ENCODE results near the gene SLC16A2. TPM values are rescaled to one million over a fixed set of nuclear protein-coding genes. Genes with fewer than 3 reads are reported as not detected.

SLC16A2 gene
- total RNA-seq, 6 donors from 2014 or later: 2.0 to 10.7 (median 4.8) TPM

DNA sequence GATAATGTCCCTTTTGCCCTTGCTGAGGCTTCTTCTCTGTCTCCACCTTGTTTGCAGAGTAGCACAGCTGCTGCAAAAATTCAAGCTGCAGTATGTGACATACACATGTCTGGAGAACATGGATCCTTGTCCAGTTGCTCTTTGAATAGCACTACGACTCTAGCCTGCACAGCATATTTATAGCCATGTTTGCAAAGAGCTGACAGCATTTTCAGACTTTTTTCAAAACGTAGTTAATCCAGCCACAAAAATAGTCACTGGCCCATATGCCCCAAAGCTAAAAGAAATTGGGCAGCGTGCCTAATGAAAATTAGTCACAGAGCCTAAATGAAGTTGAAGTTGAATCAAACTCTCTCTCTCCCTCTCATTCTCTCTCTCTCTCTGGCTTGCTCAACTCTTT is 17.5 kb downstream of the SLC16A2 start:
- Histone ChIP-seq H3K27ac (no peak overlapping the region), H3K4me3 (no peak overlapping the region), H3K9me3 (no peaks in the 10 kb centered on the region), H3K27me3 (no peaks in the 10 kb centered on the region), H3K4me1 (no peaks in the 10 kb centered on the region), H3K36me3 (no peaks in the 10 kb centered on the region)
- DNase-seq (no peak), ATAC-seq (ENCODE audit: low FRiP score in 2 of 2) (no peak)
- WGBS, 2 donors: 76 to 80% methylated on average over 3 of the region's 3 CpGs
- no peak for TF ChIP-seq POLR2AphosphoS5 (IDR thresholded peaks at IDR 0.05)
- TF ChIP-seq EP300 (IDR thresholded peaks at IDR 0.05): no peak
- no peak for TF ChIP-seq POLR2A (IDR thresholded peaks at IDR 0.05)
- TF ChIP-seq, protein P1, sequence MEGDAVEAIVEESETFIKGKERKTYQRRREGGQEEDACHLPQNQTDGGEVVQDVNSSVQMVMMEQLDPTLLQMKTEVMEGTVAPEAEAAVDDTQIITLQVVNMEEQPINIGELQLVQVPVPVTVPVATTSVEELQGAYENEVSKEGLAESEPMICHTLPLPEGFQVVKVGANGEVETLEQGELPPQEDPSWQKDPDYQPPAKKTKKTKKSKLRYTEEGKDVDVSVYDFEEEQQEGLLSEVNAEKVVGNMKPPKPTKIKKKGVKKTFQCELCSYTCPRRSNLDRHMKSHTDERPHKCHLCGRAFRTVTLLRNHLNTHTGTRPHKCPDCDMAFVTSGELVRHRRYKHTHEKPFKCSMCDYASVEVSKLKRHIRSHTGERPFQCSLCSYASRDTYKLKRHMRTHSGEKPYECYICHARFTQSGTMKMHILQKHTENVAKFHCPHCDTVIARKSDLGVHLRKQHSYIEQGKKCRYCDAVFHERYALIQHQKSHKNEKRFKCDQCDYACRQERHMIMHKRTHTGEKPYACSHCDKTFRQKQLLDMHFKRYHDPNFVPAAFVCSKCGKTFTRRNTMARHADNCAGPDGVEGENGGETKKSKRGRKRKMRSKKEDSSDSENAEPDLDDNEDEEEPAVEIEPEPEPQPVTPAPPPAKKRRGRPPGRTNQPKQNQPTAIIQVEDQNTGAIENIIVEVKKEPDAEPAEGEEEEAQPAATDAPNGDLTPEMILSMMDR (IDR thresholded peaks at IDR 0.05): no peak

- ATAC-seq (ENCODE audit: low FRiP score in 2 of 2) (no peak), DNase-seq (no peak)
- Histone ChIP-seq H3K36me3 (no peaks in the 10 kb centered on the region), H3K9me3 (no peaks in the 10 kb centered on the region), H3K4me3 (no peak overlapping the region), H3K27me3 (no peaks in the 10 kb centered on the region), H3K27ac (no peak overlapping the region), H3K4me1 (no peaks in the 10 kb centered on the region)
- WGBS, 2 donors: 58 to 86% methylated on average over 6 of the region's 6 CpGs
- TF ChIP-seq POLR2AphosphoS5 (IDR thresholded peaks at IDR 0.05) (no peak), POLR2A (IDR thresholded peaks at IDR 0.05) (no peak), EP300 (IDR thresholded peaks at IDR 0.05) (no peak)
- TF ChIP-seq, protein P1 (IDR thresholded peaks at IDR 0.05): no peak
Observed at GRCh38 chrX:74445099-74445498, 23.8 kb downstream of the SLC16A2 start.

DNA sequence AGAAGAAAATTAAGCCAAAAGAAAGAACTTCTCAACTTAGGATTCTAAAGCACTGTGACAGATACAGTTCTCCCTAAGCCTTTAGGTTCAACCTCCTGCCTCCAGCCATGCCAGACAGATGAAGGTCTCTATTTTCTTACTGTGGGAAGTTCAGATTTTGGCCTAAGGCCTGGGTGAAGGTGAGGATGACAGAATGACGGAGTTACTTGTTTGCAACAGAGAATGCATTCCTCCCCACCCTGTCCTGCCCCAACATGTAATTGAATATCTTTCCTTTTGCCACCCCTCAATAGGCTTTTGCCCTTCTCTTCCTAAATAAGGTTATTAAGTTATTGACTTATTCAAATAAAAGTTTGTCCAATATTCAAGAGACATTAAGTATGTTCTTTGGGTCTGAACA is 25.6 kb downstream of the SLC16A2 start:
- Histone ChIP-seq H3K27me3 (no peaks in the 10 kb centered on the region), H3K4me3 (no peak overlapping the region), H3K9me3 (no peaks in the 10 kb centered on the region), H3K27ac (no peak overlapping the region), H3K36me3 (no peaks in the 10 kb centered on the region), H3K4me1 (no peaks in the 10 kb centered on the region)
- DNase-seq: no peak
- WGBS, 2 donors: 67 to 100% methylated on average over 1 of the region's 1 CpG
- TF ChIP-seq, protein P1 (IDR thresholded peaks at IDR 0.05): no peak
- TF ChIP-seq POLR2AphosphoS5 (IDR thresholded peaks at IDR 0.05): no peak
- TF ChIP-seq EP300 (IDR thresholded peaks at IDR 0.05): no peak
- no peak for TF ChIP-seq POLR2A (IDR thresholded peaks at IDR 0.05)
- no peak for ATAC-seq (ENCODE audit: low FRiP score in 2 of 2)

- 91 to 92% methylated on average over 4 to 5 of the region's 5 CpGs for WGBS, 2 donors
- Histone ChIP-seq H3K27ac (no peak overlapping the region), H3K27me3 (no peaks in the 10 kb centered on the region), H3K4me3 (no peak overlapping the region), H3K4me1 (no peaks in the 10 kb centered on the region), H3K9me3 (no peaks in the 10 kb centered on the region), H3K36me3 (no peaks in the 10 kb centered on the region)
- ATAC-seq (ENCODE audit: low FRiP score in 2 of 2): no peak
- TF ChIP-seq POLR2A (IDR thresholded peaks at IDR 0.05) (no peak), POLR2AphosphoS5 (IDR thresholded peaks at IDR 0.05) (no peak), EP300 (IDR thresholded peaks at IDR 0.05) (no peak)
- TF ChIP-seq, protein P1 (IDR thresholded peaks at IDR 0.05): no peak
- DNase-seq: no peak
Observed at GRCh38 chrX:74448669-74449068, 27.4 kb downstream of the SLC16A2 start.

- Histone ChIP-seq H3K27me3 (no peaks in the 10 kb centered on the region), H3K27ac (no peak overlapping the region), H3K9me3 (no peaks in the 10 kb centered on the region), H3K4me3 (no peak overlapping the region), H3K4me1 (no peaks in the 10 kb centered on the region), H3K36me3 (no peaks in the 10 kb centered on the region)
- no peak for TF ChIP-seq EP300 (IDR thresholded peaks at IDR 0.05)
- TF ChIP-seq POLR2AphosphoS5 (IDR thresholded peaks at IDR 0.05): no peak
- TF ChIP-seq POLR2A (IDR thresholded peaks at IDR 0.05): no peak
- TF ChIP-seq, protein P1 (IDR thresholded peaks at IDR 0.05): no peak
- ATAC-seq (ENCODE audit: low FRiP score in 2 of 2): no peak
- 87 to 100% methylated on average over 2 of the region's 2 CpGs for WGBS, 2 donors
- DNase-seq: no peak
Observed at GRCh38 chrX:74449322-74449936, 28.1 kb downstream of the SLC16A2 start.
